Brain microvascular endothelial cell (primary cell): ENCODE results near the gene CFAP53.

ENCODE experiments used
- DNase-seq: peaks from one replicate; pipeline ENCODE4 v3.0.0-alpha.2; 2020
- H3K27ac ChIP-seq: fragments of 250-450 bp; sonication (Bioruptor Pico); 2 replicates; pipeline ENCODE4 v1.5.1; 2020; ENCODE audit warnings: mild to moderate bottlenecking, moderate library complexity
- H3K27me3 ChIP-seq: fragments of 250-450 bp; sonication (Bioruptor Pico); replicated peaks from 2 replicates; pipeline ENCODE4 v1.5.1; 2020; ENCODE audit warnings: mild to moderate bottlenecking
- H3K36me3 ChIP-seq: fragments of 250-450 bp; sonication (Bioruptor Pico); replicated peaks from 2 replicates; pipeline ENCODE4 v1.5.1; 2020; ENCODE audit warnings: mild to moderate bottlenecking
- H3K4me3 ChIP-seq: 2 replicates; pipeline ENCODE4 v1.5.1; 2011; ENCODE audit warnings: low read depth, mild to moderate bottlenecking, control low read depth, low read length, moderate library complexity
- in situ Hi-C: cut with HindIII; loops from 2 replicates; pipeline ENCODE4 v1.10.0; 2017; ENCODE audit warnings: low sequenced_read_pairs, low pct_ligation_motif_present
- TF ChIP-seq, protein P1 (sequence below): IDR thresholded peaks from 2 replicates; pipeline ENCODE4 v1.5.1; 2011; ENCODE audit warnings: low read depth, mild to moderate bottlenecking, moderate library complexity, low read length, control low read depth, inconsistent platforms; ENCODE audit errors: missing control alignments

The CFAP53 gene

GRCh38 chr18:50183556-50183955 lies 82.7 kb downstream of the CFAP53 start:
- TF ChIP-seq, protein P1, sequence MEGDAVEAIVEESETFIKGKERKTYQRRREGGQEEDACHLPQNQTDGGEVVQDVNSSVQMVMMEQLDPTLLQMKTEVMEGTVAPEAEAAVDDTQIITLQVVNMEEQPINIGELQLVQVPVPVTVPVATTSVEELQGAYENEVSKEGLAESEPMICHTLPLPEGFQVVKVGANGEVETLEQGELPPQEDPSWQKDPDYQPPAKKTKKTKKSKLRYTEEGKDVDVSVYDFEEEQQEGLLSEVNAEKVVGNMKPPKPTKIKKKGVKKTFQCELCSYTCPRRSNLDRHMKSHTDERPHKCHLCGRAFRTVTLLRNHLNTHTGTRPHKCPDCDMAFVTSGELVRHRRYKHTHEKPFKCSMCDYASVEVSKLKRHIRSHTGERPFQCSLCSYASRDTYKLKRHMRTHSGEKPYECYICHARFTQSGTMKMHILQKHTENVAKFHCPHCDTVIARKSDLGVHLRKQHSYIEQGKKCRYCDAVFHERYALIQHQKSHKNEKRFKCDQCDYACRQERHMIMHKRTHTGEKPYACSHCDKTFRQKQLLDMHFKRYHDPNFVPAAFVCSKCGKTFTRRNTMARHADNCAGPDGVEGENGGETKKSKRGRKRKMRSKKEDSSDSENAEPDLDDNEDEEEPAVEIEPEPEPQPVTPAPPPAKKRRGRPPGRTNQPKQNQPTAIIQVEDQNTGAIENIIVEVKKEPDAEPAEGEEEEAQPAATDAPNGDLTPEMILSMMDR, result no peak
- peak; percentile 22 for DNase-seq
- no peak overlapping the region for H3K27ac ChIP-seq
- no peak overlapping the region for H3K4me3 ChIP-seq
- no peaks in the 10 kb centered on the region for H3K36me3 ChIP-seq
- H3K27me3 ChIP-seq, result no peaks in the 10 kb centered on the region
- in situ Hi-C loops, result no loop called here

DNA sequence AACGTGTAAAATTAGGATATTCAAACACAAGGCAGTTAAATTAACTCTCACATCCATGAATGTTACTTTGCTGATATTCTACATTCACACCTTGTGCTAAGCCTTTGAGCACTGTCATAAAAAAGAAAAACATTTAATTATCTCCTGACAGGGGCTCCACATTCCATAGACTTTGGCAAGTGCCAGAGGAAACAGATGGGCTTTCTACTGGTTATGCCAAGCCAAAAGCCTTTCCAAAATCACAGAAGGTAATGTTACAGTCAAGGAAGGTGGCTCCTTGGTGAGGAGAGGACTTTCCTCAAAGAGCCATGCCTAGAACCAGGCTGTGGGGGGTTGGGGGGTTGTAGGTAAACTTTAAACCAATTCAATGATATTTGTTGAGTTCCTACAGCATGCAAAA lies 83.8 kb downstream of the CFAP53 start:
- no peak overlapping the region for H3K27ac ChIP-seq
- H3K27me3 ChIP-seq, result no peaks in the 10 kb centered on the region
- no peak for DNase-seq
- no peak overlapping the region for H3K4me3 ChIP-seq
- in situ Hi-C loops, result no loop called here
- H3K36me3 ChIP-seq, result no peaks in the 10 kb centered on the region
- TF ChIP-seq, protein P1, result no peak

- H3K27ac ChIP-seq, result no peak overlapping the region
- TF ChIP-seq, protein P1, result no peak
- no peak overlapping the region for H3K4me3 ChIP-seq
- DNase-seq, result no peak
- in situ Hi-C loops, result no loop called here
- no peaks in the 10 kb centered on the region for H3K27me3 ChIP-seq
- no peaks in the 10 kb centered on the region for H3K36me3 ChIP-seq
These were observed 84.7 kb downstream of the CFAP53 start for GRCh38 chr18:50181590-50181989.

DNA sequence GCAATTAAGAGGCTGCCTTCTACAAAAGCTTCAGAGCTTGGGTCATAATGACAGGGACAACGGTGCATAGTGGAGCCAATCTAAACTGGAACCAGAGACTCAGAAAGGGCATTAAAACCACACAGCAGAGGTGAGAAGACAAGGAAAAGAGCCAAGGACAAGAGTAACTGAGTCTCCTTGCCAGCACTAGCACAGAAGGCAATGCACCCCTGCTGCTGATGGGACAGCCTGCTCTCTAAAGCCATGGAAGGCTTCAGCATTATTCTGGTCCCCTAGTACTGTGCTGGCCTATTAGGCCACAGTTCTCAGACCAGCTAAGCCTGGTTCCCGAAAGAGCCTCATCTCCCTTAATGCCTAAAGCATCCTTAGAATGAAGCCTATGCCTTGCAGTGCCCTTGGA lies 86.8 kb downstream of the CFAP53 start:
- in situ Hi-C loops, result no loop called here
- H3K27me3 ChIP-seq, result no peaks in the 10 kb centered on the region

DNA sequence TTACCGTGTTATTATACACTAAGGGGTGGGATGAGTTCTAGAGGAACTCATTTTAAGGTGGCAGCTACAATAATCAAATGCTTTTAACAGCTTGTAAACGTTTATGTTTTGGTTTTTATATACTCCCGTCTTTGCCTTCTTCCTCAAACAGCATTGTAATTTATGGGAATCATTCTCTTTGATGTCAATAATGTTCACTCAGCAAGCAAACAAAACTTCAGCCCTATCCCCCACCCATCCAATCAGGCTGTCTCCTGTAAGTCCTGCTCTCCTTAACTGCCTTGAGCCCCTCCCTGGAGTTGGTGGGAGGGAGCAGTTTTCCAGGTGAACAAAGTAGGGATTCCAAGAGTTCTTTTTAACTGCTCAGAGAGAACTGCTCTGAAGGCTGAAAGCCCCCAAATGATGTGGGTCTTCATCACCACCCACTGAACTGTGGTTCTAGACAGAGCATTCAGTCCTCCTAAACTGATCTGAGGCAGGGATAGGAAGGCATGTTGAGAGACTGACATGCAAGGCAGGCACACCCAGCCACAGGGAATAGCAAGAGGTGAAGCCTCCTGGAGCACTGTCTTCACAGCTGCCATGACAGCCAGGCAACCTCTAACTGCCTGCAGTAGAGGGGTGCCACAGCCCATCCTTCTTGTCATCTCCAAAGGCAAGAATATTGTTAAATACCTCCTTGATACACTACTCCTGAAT lies 88.9 kb downstream of the CFAP53 start:
- TF ChIP-seq, protein P1, result no peak
- H3K27me3 ChIP-seq, result no peaks in the 10 kb centered on the region
- no peak overlapping the region for H3K4me3 ChIP-seq
- H3K36me3 ChIP-seq, result no peaks in the 10 kb centered on the region
- no peak for DNase-seq
- in situ Hi-C loops, result no loop called here
- H3K27ac ChIP-seq, result no peak overlapping the region

More for the DNA sequence above, 86.8 kb downstream of the CFAP53 start:
- TF ChIP-seq, protein P1, result no peak
- no peak overlapping the region for H3K4me3 ChIP-seq
- no peak overlapping the region for H3K27ac ChIP-seq
- no peaks in the 10 kb centered on the region for H3K36me3 ChIP-seq
- DNase-seq, result no peak
